NCI-H146 treated with DMSO at 0.1 percent for 48 hours (cell line): ENCODE data around the gene MGARP.
A peak's percentile ranks its signal among the peaks of the same experiment; 100 is the strongest.
"Not testable (repeated sequence)": the region's sequence is repeated elsewhere in the genome, so short reads cannot be mapped to it uniquely, and the experiment has no call there.

Experiments
- DNase-seq: peaks from one replicate; lab custom pipeline; 2025; ENCODE audit not compliant: unreplicated experiment; lab: John Stamatoyannopoulos, UW

The MGARP gene

GRCh38 chr4:139295942-139296299 is 15.9 kb upstream of the MGARP start:
- no peak for DNase-seq

GRCh38 chr4:139295206-139295941 is 15.3 kb upstream of the MGARP start:
- peak; percentile 65 for DNase-seq

DNA sequence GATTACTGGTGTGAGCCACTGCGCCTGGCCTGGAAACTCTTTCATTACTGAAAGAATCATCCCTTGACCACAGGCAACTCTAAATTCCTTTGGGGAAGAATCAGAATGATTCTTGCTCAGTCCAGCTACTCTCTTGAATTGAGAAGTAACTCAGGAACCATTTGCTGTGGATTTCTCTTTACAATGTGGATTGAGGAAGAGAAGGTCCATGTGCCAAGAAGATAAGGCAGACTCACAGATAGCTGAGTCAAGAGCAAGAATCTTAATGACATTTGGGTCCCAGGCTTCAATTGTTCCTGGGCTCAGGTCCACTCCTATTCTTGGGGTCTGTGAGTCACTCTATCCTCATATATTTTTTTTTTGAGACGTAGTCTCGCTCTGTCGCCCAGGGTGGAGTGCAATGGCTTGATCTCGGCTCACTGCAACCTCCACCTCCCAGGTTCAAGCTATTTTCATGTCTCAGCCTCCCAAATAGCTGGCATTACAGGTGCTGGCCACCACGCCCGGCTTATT is 6.2 kb upstream of the MGARP start:
- no peak for DNase-seq

DNA sequence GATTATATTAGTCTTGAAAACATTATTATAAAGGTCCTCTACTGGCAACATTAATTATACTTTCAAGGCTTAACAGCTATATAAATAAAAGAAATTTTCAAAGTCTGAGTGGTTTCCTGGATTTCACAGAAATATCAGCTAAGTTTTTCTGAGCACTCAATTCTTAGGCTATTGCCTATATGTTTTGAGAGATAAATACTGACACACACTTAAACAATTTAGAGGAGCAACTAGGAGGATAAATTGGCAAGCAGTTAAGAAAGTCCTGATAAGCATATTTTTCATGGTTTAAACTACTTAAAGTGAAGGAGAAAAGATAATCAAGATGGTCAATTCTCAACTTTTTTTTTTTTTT is 2.7 kb upstream of the MGARP start:
- no peak for DNase-seq

DNA sequence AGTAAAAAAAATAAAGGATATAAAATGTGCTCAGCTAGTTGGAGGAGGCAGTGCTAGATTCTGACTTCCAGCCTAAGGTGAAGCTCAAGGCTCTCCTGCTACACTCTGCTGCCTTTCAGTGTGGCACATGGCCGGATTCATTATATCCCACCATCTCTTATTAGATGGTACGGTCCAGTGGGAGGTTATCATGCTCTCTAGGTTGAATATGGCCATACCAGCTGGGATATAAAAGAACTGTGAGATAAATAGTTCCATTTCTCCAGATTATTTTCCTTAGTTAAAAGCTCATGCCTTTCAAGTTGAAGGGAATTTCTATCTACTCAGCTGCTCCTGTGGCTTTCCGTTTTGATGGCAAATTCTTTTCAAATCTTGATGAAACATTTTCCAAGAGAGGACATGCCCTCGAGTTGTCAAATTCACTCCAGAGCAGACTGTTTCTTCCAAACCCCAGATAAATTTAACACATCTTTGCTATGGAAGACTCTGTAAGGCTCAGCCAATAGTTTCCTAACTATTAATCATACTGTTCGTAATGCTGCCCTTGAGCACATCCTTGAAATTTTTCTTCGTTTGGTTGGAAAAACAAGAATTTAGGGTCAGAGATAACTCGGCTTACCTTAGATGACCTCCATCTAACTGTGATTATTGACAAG is 2.2 kb upstream of the MGARP start:
- DNase-seq, result no peak

- DNase-seq, result no peak
Measured at GRCh38 chr4:139278912-139279759, 889 bp downstream of the MGARP start.

GRCh38 chr4:139278485-139278884 is 1.5 kb downstream of the MGARP start:
- no peak for DNase-seq

GRCh38 chr4:139275281-139275735 is 4.7 kb downstream of the MGARP start:
- DNase-seq, result no peak

DNA sequence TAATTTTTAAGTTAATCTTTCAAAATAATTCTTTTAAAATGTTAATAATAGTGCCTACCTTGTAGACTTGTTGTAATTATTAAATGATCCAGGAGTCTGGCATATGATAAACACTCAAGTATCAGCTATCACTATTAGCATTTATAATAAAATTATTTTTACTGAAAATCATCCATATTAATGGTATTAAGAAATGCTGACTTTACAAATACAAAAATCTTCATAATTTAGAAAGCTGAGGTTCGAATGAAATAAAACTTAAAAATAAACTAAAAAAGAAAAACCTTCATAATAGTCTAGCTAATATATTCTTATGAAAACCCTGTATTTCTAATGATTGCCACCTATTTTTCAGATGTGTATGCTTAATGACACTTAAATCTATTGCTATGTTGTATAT is 5.2 kb downstream of the MGARP start:
- no peak for DNase-seq

- no peak for DNase-seq
Measured at GRCh38 chr4:139273835-139274234, 6.2 kb downstream of the MGARP start.

- no peak for DNase-seq
Measured at GRCh38 chr4:139267301-139267700, 12.7 kb downstream of the MGARP start.

- peak; percentile 40 for DNase-seq
Measured at GRCh38 chr4:139266583-139267257, 13.3 kb downstream of the MGARP start.

DNA sequence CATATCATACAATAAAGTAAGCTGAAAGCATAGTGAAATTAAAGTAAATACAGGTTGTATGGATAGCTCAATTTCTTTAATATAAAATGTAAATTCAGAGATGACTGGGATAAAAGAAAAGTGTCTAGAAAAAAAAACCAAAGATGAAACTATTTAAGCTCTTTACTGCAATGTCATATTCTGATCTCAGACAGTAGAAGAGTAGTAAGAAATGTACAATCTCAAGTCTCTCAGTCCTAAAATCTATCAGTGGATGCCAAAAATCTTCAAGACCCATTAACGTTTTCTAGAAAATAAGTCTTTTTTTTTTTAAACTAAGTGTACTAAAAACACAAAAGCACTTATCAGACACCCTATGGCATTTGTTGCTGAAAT is 13.8 kb downstream of the MGARP start:
- no peak for DNase-seq

- peak; percentile 27 for DNase-seq
Measured at GRCh38 chr4:139265654-139266053, 14.4 kb downstream of the MGARP start.

DNA sequence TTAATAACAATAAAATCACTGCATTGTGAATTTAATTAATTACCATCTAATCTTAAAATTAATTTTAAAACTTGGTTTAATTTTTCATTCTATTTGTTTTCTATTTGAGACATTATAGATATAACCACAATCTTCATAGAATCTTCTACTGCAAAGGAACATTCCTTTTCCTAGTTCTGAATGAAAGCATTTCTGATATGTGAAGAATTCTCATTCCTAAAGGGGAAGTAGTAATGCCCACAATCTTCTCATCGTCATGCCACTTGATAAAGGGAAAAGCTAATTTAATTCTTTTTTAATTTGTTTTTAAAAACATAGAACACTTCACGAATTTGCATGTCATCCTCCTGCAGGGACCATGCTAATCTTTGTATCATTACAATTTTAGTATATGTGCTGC is 23.7 kb downstream of the MGARP start:
- DNase-seq, result no peak

DNA sequence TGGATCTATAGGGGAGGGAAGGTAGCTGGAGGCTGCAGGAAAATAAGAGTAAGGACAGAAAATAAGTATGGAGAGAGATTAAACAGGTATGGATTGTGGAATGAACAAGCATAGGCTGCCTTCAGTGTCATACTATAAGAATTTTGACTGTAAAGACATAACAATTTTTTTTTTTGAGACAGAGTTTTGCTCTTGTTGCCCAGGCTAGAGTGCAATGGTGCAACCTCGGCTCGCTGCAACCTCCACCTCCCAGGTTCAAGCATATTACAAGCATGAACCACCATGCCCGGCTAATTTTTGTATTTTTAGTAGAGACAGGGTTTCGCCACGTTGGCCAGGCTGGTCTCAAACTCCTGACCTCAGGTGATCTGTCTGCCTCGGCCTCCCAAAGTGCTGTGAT is 24.4 kb downstream of the MGARP start:
- DNase-seq, result not testable (repeated sequence)

DNA sequence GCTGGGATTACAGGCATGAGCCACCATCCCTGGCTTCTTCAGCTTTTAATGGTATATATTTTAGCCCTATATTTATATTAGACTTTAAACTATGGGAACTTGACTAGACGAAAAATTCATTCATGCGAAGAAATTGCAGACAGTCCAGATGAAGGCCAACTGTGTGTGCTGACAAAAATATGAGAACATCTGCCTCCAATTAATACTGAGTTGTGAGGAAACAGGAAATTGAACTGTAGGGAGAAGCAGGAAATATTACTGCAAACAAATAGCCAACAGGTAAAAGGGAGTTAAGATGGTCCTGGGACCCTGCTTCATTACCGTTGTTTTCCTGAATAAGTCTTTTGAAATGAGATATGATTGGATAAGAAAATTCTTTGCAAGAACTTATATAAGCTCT is 26.3 kb downstream of the MGARP start:
- DNase-seq, result no peak

GRCh38 chr4:139253046-139253445 is 27.0 kb downstream of the MGARP start:
- no peak for DNase-seq

- no peak for DNase-seq
Measured at GRCh38 chr4:139247700-139248238, 32.3 kb downstream of the MGARP start.

DNA sequence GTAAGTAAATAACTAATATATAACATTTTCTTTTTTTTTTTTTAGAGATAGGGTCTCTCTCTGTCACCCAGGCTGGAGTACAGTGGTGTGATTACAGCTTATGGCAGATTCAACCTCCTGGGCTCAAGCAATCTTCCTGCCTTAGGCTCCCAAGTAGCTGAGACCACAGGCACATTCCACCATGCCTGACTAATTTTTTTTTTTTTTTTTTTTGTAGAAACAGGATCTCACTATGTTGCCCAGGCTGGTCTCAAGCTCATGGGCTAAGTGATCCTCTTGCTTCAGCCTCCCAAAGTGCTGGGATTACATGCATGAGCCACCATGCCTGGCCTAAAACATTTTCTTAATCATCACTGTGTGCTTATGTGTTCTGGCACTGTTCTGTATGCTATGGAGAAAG is 32.8 kb downstream of the MGARP start:
- DNase-seq, result no peak

DNA sequence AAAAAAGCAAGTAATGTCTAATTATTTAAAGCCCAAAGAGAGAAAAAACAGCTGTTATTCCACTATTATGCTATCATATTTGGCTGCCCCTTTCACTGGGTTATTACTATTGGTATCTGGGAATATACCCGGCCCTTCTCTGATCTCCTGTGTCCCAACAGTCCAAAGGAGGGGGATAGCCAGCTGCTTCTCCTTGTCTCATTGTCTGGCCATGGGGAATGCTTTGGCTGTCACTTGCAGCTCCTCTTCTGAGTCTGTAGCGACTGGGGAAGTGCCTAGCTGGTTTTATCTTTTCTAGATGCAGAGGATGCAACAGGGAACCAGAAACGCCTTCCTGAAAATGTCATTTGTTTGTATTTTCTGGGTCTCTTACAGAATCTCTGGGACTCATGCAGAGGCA is 33.9 kb downstream of the MGARP start:
- DNase-seq, result no peak
